Measurements from ENCODE around the gene CNTNAP1. TPM values are rescaled to one million over a fixed set of nuclear protein-coding genes. Genes with fewer than 3 reads are reported as not detected.

The CNTNAP1 gene
- total RNA-seq, 1 experiment from 2014 or later: 4.6 TPM

DNA sequence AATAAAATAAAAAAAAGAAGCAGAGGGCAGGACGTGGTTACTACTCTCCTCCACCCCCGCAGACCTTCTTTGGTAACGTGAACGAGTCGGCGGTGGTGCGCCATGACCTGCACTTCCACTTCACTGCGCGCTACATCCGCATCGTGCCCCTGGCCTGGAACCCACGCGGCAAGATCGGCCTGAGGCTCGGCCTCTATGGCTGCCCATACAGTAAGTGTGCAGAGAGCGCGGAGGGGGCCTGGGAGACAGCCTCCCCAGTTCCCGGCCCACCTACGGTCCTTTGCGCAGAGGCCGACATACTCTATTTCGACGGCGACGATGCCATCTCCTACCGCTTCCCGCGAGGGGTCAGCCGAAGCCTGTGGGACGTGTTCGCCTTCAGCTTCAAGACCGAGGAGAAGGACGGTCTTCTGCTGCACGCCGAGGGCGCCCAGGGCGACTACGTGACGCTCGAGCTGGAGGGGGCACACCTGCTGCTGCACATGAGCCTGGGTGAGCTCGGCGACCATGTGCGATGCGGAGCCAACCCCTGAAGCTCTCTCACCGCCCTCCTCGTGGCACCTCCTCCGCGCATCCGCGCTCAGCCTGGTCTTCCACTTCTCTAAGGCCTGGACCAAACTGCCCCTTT lies 2.7 kb downstream of the CNTNAP1 start:
- no peak for ATAC-seq
- H2AFZ ChIP-seq (ENCODE audit: low read length): no peak overlapping the region
- DNase-seq: no peak
- ChIA-PET CTCF (no interaction called here), POLR2A (ENCODE audit: unreplicated experiment) (no interaction called here)
- BruUV-seq (replicated peaks): no TSS peak
- no peak overlapping the region for H3K9ac ChIP-seq (ENCODE audit: low read length)
- H3K4me1 ChIP-seq (ENCODE audit: insufficient read depth, low read length): peaks cover 18% of the 10 kb centered on the region
- no peak overlapping the region for H3K4me3 ChIP-seq (ENCODE audit: low read length)
- TF ChIP-seq EZH2 (IDR thresholded peaks at IDR 0.05; ENCODE audit: low read length, unreplicated experiment) (no peak), EZH2phosphoT487 (IDR thresholded peaks at IDR 0.05; ENCODE audit: borderline replicate concordance, low read length) (no peak)
- TF ChIP-seq, protein P1, sequence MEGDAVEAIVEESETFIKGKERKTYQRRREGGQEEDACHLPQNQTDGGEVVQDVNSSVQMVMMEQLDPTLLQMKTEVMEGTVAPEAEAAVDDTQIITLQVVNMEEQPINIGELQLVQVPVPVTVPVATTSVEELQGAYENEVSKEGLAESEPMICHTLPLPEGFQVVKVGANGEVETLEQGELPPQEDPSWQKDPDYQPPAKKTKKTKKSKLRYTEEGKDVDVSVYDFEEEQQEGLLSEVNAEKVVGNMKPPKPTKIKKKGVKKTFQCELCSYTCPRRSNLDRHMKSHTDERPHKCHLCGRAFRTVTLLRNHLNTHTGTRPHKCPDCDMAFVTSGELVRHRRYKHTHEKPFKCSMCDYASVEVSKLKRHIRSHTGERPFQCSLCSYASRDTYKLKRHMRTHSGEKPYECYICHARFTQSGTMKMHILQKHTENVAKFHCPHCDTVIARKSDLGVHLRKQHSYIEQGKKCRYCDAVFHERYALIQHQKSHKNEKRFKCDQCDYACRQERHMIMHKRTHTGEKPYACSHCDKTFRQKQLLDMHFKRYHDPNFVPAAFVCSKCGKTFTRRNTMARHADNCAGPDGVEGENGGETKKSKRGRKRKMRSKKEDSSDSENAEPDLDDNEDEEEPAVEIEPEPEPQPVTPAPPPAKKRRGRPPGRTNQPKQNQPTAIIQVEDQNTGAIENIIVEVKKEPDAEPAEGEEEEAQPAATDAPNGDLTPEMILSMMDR (conservative IDR thresholded peaks at IDR 0.05; ENCODE audit: low read depth, low read length): no peak
- H3K79me2 ChIP-seq (ENCODE audit: low read length): no peaks in the 10 kb centered on the region
- intact Hi-C loops (cut with micrococcal nuclease): no loop called here
- H3K9me3 ChIP-seq (ENCODE audit: low read length): no peaks in the 10 kb centered on the region
- H3K27ac ChIP-seq (ENCODE audit: low read length): no peak overlapping the region
- no peaks in the 10 kb centered on the region for H3K27me3 ChIP-seq (ENCODE audit: low read length)
- no peaks in the 10 kb centered on the region for H3K36me3 ChIP-seq (ENCODE audit: low read depth, low read length)
- H4K20me1 ChIP-seq (ENCODE audit: low read length): no peaks in the 10 kb centered on the region
- no peak overlapping the region for H3K4me2 ChIP-seq (ENCODE audit: low read length)
- no peaks in the 10 kb centered on the region for H3F3A ChIP-seq (ENCODE audit: low read length, unreplicated experiment)
- H3K9me2 ChIP-seq (replicated peaks; ENCODE audit: low read length): no peaks in the 10 kb centered on the region

DNA sequence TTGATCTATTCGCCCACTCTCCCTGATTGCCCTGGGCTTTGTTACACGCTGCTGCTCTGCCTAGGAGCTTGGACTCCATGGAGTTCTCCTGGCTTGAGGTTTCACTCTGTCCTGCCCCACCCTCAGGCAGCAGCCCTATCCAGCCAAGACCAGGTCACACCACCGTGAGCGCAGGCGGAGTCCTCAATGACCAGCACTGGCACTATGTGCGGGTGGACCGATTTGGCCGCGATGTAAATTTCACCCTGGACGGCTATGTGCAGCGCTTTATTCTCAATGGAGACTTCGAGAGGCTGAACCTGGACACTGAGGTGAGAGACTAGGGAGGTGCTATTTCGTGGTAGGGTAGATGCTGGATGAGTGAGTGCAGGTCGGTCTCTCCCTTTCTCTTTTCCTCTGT lies 3.5 kb downstream of the CNTNAP1 start:
- POLR2A ChIA-PET (ENCODE audit: unreplicated experiment): no interaction called here
- intact Hi-C loops (cut with micrococcal nuclease): no loop called here
- Histone ChIP-seq H3K79me2 (ENCODE audit: low read length) (no peaks in the 10 kb centered on the region), H3K27ac (ENCODE audit: low read length) (no peak overlapping the region), H3K9me3 (ENCODE audit: low read length) (no peaks in the 10 kb centered on the region), H3K9ac (ENCODE audit: low read length) (no peak overlapping the region), H3K9me2 (replicated peaks; ENCODE audit: low read length) (no peaks in the 10 kb centered on the region), H3K4me1 (ENCODE audit: insufficient read depth, low read length) (peaks cover 14% of the 10 kb centered on the region; the same call in 1 of the 2 replicates), H3F3A (ENCODE audit: low read length, unreplicated experiment) (no peaks in the 10 kb centered on the region), H3K4me3 (ENCODE audit: low read length) (no peak overlapping the region), H3K27me3 (ENCODE audit: low read length) (no peaks in the 10 kb centered on the region), H3K36me3 (ENCODE audit: low read depth, low read length) (no peaks in the 10 kb centered on the region), H4K20me1 (ENCODE audit: low read length) (no peaks in the 10 kb centered on the region), H3K4me2 (ENCODE audit: low read length) (no peak overlapping the region), H2AFZ (ENCODE audit: low read length) (no peak overlapping the region)
- no peak for ATAC-seq
- no peak for DNase-seq
- no TSS peak for BruUV-seq (replicated peaks)
- TF ChIP-seq EZH2 (IDR thresholded peaks at IDR 0.05; ENCODE audit: low read length, unreplicated experiment): no peak
- TF ChIP-seq, protein P1 (conservative IDR thresholded peaks at IDR 0.05; ENCODE audit: low read depth, low read length): no peak
- no peak for TF ChIP-seq EZH2phosphoT487 (IDR thresholded peaks at IDR 0.05; ENCODE audit: borderline replicate concordance, low read length)
- CTCF ChIA-PET: no interaction called here

DNA sequence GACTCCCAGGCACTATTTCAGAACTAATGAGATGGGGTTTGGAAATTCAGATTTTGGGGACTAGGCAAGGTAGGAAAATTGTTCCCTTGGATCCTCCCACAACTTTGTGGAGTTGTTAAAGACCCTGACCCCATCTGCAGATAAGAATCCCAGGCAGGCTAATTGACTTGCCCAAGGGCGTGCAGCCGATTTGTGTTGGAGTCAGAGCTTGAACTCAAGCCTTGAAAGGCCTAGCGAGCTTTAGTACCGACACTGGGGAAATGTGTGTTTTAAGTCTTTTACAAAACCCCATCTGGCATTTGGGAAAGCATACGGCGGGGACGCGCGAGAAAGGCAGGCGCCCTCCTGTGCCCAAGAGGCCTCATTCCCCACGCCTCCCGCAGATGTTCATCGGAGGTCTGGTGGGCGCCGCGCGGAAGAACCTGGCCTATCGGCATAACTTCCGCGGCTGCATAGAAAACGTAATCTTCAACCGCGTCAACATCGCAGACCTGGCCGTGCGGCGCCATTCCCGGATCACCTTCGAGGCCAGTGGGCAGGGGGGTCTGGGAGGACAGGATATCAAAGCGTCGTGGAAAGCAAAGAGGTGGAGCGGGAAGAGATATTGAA lies 4.3 kb downstream of the CNTNAP1 start:
- Histone ChIP-seq H3F3A (ENCODE audit: low read length, unreplicated experiment) (no peaks in the 10 kb centered on the region), H3K9me2 (replicated peaks; ENCODE audit: low read length) (no peaks in the 10 kb centered on the region), H3K4me1 (ENCODE audit: insufficient read depth, low read length) (peaks cover 10% of the 10 kb centered on the region; the same call in 1 of the 2 replicates), H2AFZ (ENCODE audit: low read length) (no peak overlapping the region), H3K27me3 (ENCODE audit: low read length) (no peaks in the 10 kb centered on the region), H3K36me3 (ENCODE audit: low read depth, low read length) (no peaks in the 10 kb centered on the region), H3K27ac (ENCODE audit: low read length) (no peak overlapping the region), H3K79me2 (ENCODE audit: low read length) (no peaks in the 10 kb centered on the region), H3K9ac (ENCODE audit: low read length) (no peak overlapping the region), H3K4me2 (ENCODE audit: low read length) (no peak overlapping the region), H3K4me3 (ENCODE audit: low read length) (no peak overlapping the region), H4K20me1 (ENCODE audit: low read length) (no peaks in the 10 kb centered on the region), H3K9me3 (ENCODE audit: low read length) (no peaks in the 10 kb centered on the region)
- intact Hi-C loops (cut with micrococcal nuclease): no loop called here
- ATAC-seq: no peak
- ChIA-PET CTCF (no interaction called here), POLR2A (ENCODE audit: unreplicated experiment) (no interaction called here)
- DNase-seq: no peak
- BruUV-seq (replicated peaks): no TSS peak
- TF ChIP-seq EZH2 (IDR thresholded peaks at IDR 0.05; ENCODE audit: low read length, unreplicated experiment): no peak
- TF ChIP-seq, protein P1 (conservative IDR thresholded peaks at IDR 0.05; ENCODE audit: low read depth, low read length): no peak
- no peak for TF ChIP-seq EZH2phosphoT487 (IDR thresholded peaks at IDR 0.05; ENCODE audit: borderline replicate concordance, low read length)

All from PC-3 (cell line).